Transverse colon (tissue), 4 donors: ENCODE data around the gene AMOTL1.

Source experiments
- CTCF ChIP-seq, 5 experiments: fragments of 200-600 bp in 3 of 5; fragments of 450-650 bp in 2 of 5; sonication (generic) in 3 of 5; IDR thresholded peaks; 1 replicate in 2 of 5; 2 replicates in 3 of 5; pipeline ENCODE4 v1.5.1; 2016 to 2017; ENCODE audit warnings: antibody characterized with exemption in 5 of 5, inconsistent platforms in 3 of 5, mild to moderate bottlenecking in 2 of 5, moderate library complexity in 1 of 5
- EP300 ChIP-seq: sonication (generic); formaldehyde crosslinking; IDR thresholded peaks from one replicate; pipeline ENCODE4 v1.6.1; 2017; ENCODE audit warnings: antibody characterized with exemption, low read depth
- POLR2A ChIP-seq: fragments of 450-650 bp; IDR thresholded peaks from one replicate; pipeline ENCODE4 v1.6.1; 2016; ENCODE audit warnings: antibody characterized with exemption, mild to moderate bottlenecking, moderate library complexity
- POLR2AphosphoS5 ChIP-seq, 3 donors: sonication (generic); formaldehyde crosslinking; IDR thresholded peaks; one replicate each; pipeline ENCODE4 v1.6.1; 2016; ENCODE audit warnings: antibody characterized with exemption in 3 of 3

GRCh38 chr11:94734563-94735275 is 33.4 kb upstream of the AMOTL1 start:
- no peak for TF ChIP-seq CTCF (IDR thresholded peaks at IDR 0.05)
- TF ChIP-seq POLR2A: no peak
- no peak for TF ChIP-seq POLR2AphosphoS5 (IDR thresholded peaks at IDR 0.05)
- TF ChIP-seq EP300: no peak
